Measurements from ENCODE around the gene SMS. TPM values are rescaled to one million over a fixed set of nuclear protein-coding genes. Genes with fewer than 3 reads are reported as not detected.

Gene SMS
- total RNA-seq, 1 donor, result 190 TPM

DNA sequence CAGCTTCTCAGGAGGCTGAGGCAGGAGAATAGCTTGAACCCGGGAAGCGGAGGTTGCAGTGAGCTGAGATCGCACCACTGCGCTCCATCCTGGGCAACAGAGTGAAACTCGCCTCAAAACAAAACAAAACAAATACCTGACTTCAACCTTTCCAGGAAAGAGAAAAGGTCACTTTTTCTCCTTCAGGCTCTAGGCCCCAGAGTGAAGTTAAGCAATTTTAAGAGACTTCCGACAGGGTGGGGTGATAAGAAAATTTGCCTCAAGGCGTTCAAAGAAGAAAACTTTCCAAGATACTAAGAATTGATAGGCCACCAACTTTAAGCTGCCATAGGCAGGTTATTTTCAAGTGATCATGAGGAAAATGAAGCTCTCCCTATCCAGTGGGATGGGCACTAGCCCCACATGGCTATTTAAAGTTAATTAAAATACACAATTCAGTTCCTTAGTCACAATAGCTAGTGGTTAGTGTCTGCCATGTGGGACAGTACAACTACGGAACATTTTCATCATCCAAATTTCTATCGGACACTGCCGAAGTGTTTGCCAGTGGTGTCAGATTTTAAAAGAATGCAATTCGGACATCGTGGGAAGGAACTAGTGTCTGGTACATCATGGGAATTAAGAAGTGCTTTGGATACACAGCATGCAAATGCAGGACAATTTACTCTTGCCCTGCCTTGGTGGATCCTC, 33.0 kb downstream of the SMS start:
- TF ChIP-seq CTCF (IDR thresholded peaks at IDR 0.05; ENCODE audit: insufficient read depth, low read depth, low read length), result no peak
- H3K4me3 ChIP-seq (ENCODE audit: low read depth, low read length), result no peak overlapping the region
- no peak for DNase-seq (ENCODE audit: low read depth)

GRCh38 chrX:21974011-21974385, 33.5 kb downstream of the SMS start:
- no peak overlapping the region for H3K4me3 ChIP-seq (ENCODE audit: low read depth, low read length)
- TF ChIP-seq CTCF (IDR thresholded peaks at IDR 0.05; ENCODE audit: insufficient read depth, low read depth, low read length), result no peak
- DNase-seq (ENCODE audit: low read depth), result no peak

DNA sequence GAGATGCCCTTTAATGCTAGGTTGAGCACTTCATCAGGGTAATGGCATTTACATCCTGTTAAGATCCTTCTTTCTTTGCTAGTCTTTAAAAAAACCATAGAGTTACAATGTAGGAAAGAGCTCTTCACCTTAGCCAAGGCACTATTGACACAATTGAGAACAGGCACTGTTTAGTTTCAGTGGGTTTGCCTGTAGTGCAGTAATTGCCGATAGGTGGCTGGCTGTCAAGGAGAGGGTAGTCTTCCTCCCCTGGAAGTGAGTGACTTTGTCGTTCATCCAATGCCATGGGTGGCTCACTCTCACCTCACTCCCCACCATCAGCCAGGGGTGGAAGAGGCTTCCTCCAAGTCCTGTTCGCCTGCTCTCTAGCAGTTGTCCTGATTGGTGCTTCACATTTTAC, 34.7 kb downstream of the SMS start:
- H3K4me3 ChIP-seq (ENCODE audit: low read depth, low read length), result no peak overlapping the region
- DNase-seq (ENCODE audit: low read depth), result no peak
- TF ChIP-seq CTCF (IDR thresholded peaks at IDR 0.05; ENCODE audit: insufficient read depth, low read depth, low read length), result no peak

- H3K4me3 ChIP-seq (ENCODE audit: low read depth, low read length), result no peak overlapping the region
- peak; percentile 77 for DNase-seq (ENCODE audit: low read depth)
- peak; percentile 46 for TF ChIP-seq CTCF (IDR thresholded peaks at IDR 0.05; ENCODE audit: insufficient read depth, low read depth, low read length)
Measured at GRCh38 chrX:21975812-21976211, 35.3 kb downstream of the SMS start.

DNA sequence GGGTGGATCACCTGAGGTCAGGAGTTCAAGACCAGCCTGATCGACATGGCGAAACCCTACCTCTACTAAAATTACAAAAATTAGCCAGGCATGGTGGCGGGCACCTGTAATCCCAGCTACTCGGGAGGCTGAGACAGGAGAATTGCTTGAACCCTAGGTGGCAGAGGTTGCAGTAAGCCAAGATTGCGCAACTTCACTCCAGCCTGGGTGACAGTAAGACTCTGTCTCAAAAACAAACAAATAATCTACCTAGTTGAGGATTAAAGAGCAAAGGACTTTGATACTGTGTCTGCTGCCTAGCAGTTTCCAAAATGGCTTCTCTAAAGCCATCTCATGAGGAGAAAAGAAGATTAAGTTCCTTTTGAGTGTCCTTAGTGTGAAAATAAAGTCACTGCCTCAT, 37.8 kb downstream of the SMS start:
- no peak for TF ChIP-seq CTCF (IDR thresholded peaks at IDR 0.05; ENCODE audit: insufficient read depth, low read depth, low read length)
- DNase-seq (ENCODE audit: low read depth), result no peak
- H3K4me3 ChIP-seq (ENCODE audit: low read depth, low read length), result no peak overlapping the region

- no peak for DNase-seq (ENCODE audit: low read depth)
- TF ChIP-seq CTCF (IDR thresholded peaks at IDR 0.05; ENCODE audit: insufficient read depth, low read depth, low read length), result no peak
- H3K4me3 ChIP-seq (ENCODE audit: low read depth, low read length), result no peak overlapping the region
Measured at GRCh38 chrX:21982311-21982710, 41.8 kb downstream of the SMS start.

DNA sequence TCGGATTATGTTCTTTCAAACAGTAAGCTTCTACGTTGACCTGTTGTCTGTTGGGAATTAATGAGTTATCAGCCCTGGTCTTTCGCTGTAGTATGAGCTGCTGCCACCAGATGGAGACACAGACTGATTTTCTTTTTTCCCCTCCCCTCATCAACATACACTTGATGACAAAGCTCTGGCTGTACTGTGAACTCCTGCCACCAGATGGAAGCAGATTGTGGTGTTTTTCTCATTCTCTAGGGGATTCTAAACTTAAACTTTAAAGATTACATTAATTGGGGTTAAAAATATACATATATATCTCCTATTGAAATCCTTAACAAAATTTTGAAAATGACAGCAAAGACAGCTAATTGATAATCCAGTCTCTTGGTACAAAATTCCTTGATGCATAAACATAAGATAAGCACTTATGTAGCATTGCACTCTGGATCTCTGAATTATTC, 44.8 kb downstream of the SMS start:
- no peak overlapping the region for H3K4me3 ChIP-seq (ENCODE audit: low read depth, low read length)
- TF ChIP-seq CTCF (IDR thresholded peaks at IDR 0.05; ENCODE audit: insufficient read depth, low read depth, low read length), result peak; percentile 92
- DNase-seq (ENCODE audit: low read depth), result peak; percentile 78
